Transverse colon (tissue), 4 donors: ENCODE results near the gene RALGPS1. TPM values are rescaled to one million over a fixed set of nuclear protein-coding genes. Genes with fewer than 3 reads are reported as not detected.
A peak's percentile ranks its signal among the peaks of the same experiment; 100 is the strongest.

Experiments
- DNase-seq: peaks from one replicate; pipeline ENCODE4 v3.0.0-alpha.2; 2019
- H3K27ac ChIP-seq, 4 donors: fragments of 200-600 bp; sonication (generic); 2 replicates each; pipeline ENCODE4 v1.5.1; 2016 to 2018; ENCODE audit warnings: inconsistent platforms in 4 of 4
- H3K27me3 ChIP-seq: fragments of 200-600 bp; sonication (generic); 2 replicates; pipeline ENCODE4 v1.5.1; 2017; ENCODE audit warnings: inconsistent platforms
- H3K36me3 ChIP-seq, 4 donors: fragments of 200-600 bp; sonication (generic); 2 replicates each; pipeline ENCODE4 v1.5.1; 2017 to 2019; ENCODE audit warnings: inconsistent platforms in 4 of 4
- H3K4me1 ChIP-seq, 4 donors: fragments of 200-600 bp; sonication (generic); 2 replicates each; pipeline ENCODE4 v1.5.1; 2017 to 2020; ENCODE audit warnings: inconsistent platforms in 4 of 4
- H3K4me3 ChIP-seq, 4 donors: fragments of 200-600 bp; sonication (generic); 1 replicate in 1 of 4; 2 replicates in 3 of 4; pipeline versions ENCODE4 v1.5.1 to v1.6.1; 2017 to 2019; ENCODE audit warnings: inconsistent platforms in 4 of 4
- H3K9me3 ChIP-seq, 2 donors: fragments of 200-600 bp; sonication (generic); 2 replicates each; pipeline ENCODE4 v1.5.1; 2017 to 2019; ENCODE audit warnings: inconsistent platforms in 2 of 2
- CTCF ChIP-seq, 5 experiments: fragments of 200-600 bp in 3 of 5; fragments of 450-650 bp in 2 of 5; sonication (generic) in 3 of 5; IDR thresholded peaks; 1 replicate in 2 of 5; 2 replicates in 3 of 5; pipeline ENCODE4 v1.5.1; 2016 to 2017; ENCODE audit warnings: antibody characterized with exemption in 5 of 5, inconsistent platforms in 3 of 5, mild to moderate bottlenecking in 2 of 5, moderate library complexity in 1 of 5
- EP300 ChIP-seq: sonication (generic); formaldehyde crosslinking; IDR thresholded peaks from one replicate; pipeline ENCODE4 v1.6.1; 2017; ENCODE audit warnings: antibody characterized with exemption, low read depth
- POLR2A ChIP-seq: fragments of 450-650 bp; IDR thresholded peaks from one replicate; pipeline ENCODE4 v1.6.1; 2016; ENCODE audit warnings: antibody characterized with exemption, mild to moderate bottlenecking, moderate library complexity
- POLR2AphosphoS5 ChIP-seq, 3 donors: sonication (generic); formaldehyde crosslinking; IDR thresholded peaks; one replicate each; pipeline ENCODE4 v1.6.1; 2016; ENCODE audit warnings: antibody characterized with exemption in 3 of 3
- WGBS, 2 donors: methylation state at CpG; one replicate each; pipeline ENCODE4 v1.1.5; 2018; ENCODE audit warnings: low coverage in 1 of 2; 5-methylcytosine and 5-hydroxymethylcytosine counted together
- in situ Hi-C, 4 donors: fragments of 200-750 bp; cut with MboI; loops; one replicate each; pipeline versions ENCODE4 v1.15.0 to v1.15.1; 2017; ENCODE audit warnings: low sequenced_read_pairs in 3 of 4, low pct_ligation_motif_present in 1 of 4, low pct_unique_long_range_greater_than_20kb in 1 of 4
- intact Hi-C: fragments of 100-400 bp; cut with DNase I; formaldehyde crosslinking; loops from one replicate; pipeline ENCODE4 v1.15.1; 2023; ENCODE audit warnings: low total_unique reads
- total RNA-seq, 4 donors: library from RNA; depleted of rRNA; stranded (reverse); fragments of >200 nt; gene quantifications; one replicate each; pipeline ENCODE4 v1.1.0, GENCODE V29; 2016

RALGPS1 gene
- total RNA-seq, 4 donors from 2014 or later = 46.0 to 119 (median 87.6) TPM

- TF ChIP-seq POLR2A = no peak
- no peak for TF ChIP-seq EP300
- no peak for TF ChIP-seq CTCF (IDR thresholded peaks at IDR 0.05)
- TF ChIP-seq POLR2AphosphoS5 (IDR thresholded peaks at IDR 0.05) = no peak
- H3K36me3 ChIP-seq = no peaks in the 10 kb centered on the region
- in situ Hi-C loops = no loop called here
- 93% methylated on average over 14 of the region's 14 CpGs; no CpG with 5 or more reads in 1 of the 2 donors for WGBS, 2 donors
- peaks cover 0 to 22% (median 9%) of the 10 kb centered on the region in 4 donors for H3K4me1 ChIP-seq
- intact Hi-C loops = no loop called here
- no peaks in the 10 kb centered on the region for H3K27me3 ChIP-seq
- H3K9me3 ChIP-seq = no peaks in the 10 kb centered on the region
- H3K27ac ChIP-seq = no peak overlapping the region
- H3K4me3 ChIP-seq = no peak overlapping the region
- peak; percentile 3 for DNase-seq
These were observed 266.1 kb downstream of the RALGPS1 start for GRCh38 chr9:127180457-127181314.

- H3K4me1 ChIP-seq = peaks cover 2 to 24% (median 11%) of the 10 kb centered on the region in 4 donors
- no peak overlapping the region for H3K27ac ChIP-seq
- H3K27me3 ChIP-seq = no peaks in the 10 kb centered on the region
- 94% methylated on average over 3 of the region's 3 CpGs; no CpG with 5 or more reads in 1 of the 2 donors for WGBS, 2 donors
- in situ Hi-C loops = no loop called here
- no peak overlapping the region for H3K4me3 ChIP-seq
- no peak for DNase-seq
- H3K36me3 ChIP-seq = no peaks in the 10 kb centered on the region
- TF ChIP-seq POLR2AphosphoS5 (IDR thresholded peaks at IDR 0.05) = no peak
- TF ChIP-seq CTCF (IDR thresholded peaks at IDR 0.05) = no peak
- TF ChIP-seq EP300 = no peak
- TF ChIP-seq POLR2A = no peak
- intact Hi-C loops = no loop called here
- no peaks in the 10 kb centered on the region for H3K9me3 ChIP-seq
These were observed 266.7 kb downstream of the RALGPS1 start for GRCh38 chr9:127181315-127181580.

- Histone ChIP-seq H3K4me3 (no peak overlapping the region), H3K27me3 (no peaks in the 10 kb centered on the region), H3K36me3 (no peaks in the 10 kb centered on the region), H3K9me3 (no peaks in the 10 kb centered on the region), H3K27ac (no peak overlapping the region), H3K4me1 (peaks cover 5 to 28% (median 15%) of the 10 kb centered on the region in 4 donors)
- peak; percentile 2 for DNase-seq
- in situ Hi-C loops = no loop called here
- TF ChIP-seq EP300 (no peak), CTCF (IDR thresholded peaks at IDR 0.05) (no peak)
- intact Hi-C loops = no loop called here
- WGBS, 2 donors = 95 to 100% methylated on average over 5 to 6 of the region's 6 CpGs
These were observed 267.1 kb downstream of the RALGPS1 start for GRCh38 chr9:127181595-127182190.

- Histone ChIP-seq H3K9me3 (no peaks in the 10 kb centered on the region), H3K4me1 (peaks cover 12 to 36% (median 23%) of the 10 kb centered on the region in 4 donors), H3K36me3 (no peaks in the 10 kb centered on the region), H3K4me3 (no peak overlapping the region), H3K27me3 (no peaks in the 10 kb centered on the region), H3K27ac (peak overlapping the region in 1 of 4 donors; percentile 89)
- 94% methylated on average over 14 of the region's 14 CpGs; no CpG with 5 or more reads in 1 of the 2 donors for WGBS, 2 donors
- intact Hi-C loops (no loop called here), in situ Hi-C loops (no loop called here)
- no peak for DNase-seq
- TF ChIP-seq EP300 (no peak), POLR2AphosphoS5 (IDR thresholded peaks at IDR 0.05) (no peak), POLR2A (no peak), CTCF (IDR thresholded peaks at IDR 0.05) (no peak)
These were observed 268.5 kb downstream of the RALGPS1 start for GRCh38 chr9:127182901-127183746.
